ENCODE data around the gene ADAM12.

DNA sequence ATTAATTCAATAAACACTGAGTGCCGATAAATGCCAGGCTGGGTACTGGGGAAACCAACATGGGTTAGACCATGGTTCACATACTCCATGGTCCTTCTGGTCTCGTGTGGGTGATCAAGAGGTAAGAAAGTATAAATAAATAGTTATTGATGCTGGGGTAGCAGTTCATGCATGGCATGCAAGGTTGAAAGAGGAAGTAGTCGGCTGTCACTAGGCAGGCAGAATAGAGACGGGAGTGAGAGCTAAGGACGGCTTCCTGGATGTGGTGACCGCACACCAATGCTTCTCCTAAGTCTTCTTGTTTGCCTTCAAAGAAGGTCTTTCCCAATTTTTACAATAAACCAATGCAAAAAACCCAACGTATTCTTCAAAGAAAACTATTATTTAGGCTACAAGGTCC is 208.6 kb downstream of the ADAM12 start:
- TF ChIP-seq, protein P1, sequence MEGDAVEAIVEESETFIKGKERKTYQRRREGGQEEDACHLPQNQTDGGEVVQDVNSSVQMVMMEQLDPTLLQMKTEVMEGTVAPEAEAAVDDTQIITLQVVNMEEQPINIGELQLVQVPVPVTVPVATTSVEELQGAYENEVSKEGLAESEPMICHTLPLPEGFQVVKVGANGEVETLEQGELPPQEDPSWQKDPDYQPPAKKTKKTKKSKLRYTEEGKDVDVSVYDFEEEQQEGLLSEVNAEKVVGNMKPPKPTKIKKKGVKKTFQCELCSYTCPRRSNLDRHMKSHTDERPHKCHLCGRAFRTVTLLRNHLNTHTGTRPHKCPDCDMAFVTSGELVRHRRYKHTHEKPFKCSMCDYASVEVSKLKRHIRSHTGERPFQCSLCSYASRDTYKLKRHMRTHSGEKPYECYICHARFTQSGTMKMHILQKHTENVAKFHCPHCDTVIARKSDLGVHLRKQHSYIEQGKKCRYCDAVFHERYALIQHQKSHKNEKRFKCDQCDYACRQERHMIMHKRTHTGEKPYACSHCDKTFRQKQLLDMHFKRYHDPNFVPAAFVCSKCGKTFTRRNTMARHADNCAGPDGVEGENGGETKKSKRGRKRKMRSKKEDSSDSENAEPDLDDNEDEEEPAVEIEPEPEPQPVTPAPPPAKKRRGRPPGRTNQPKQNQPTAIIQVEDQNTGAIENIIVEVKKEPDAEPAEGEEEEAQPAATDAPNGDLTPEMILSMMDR (IDR thresholded peaks at IDR 0.05; ENCODE audit: low read depth, low read length, poor library complexity, severe bottlenecking) = no peak
- no peak for TF ChIP-seq EZH2phosphoT487 (IDR thresholded peaks at IDR 0.05; ENCODE audit: borderline replicate concordance, low read length)

All from DOHH2 (cell line).